ENCODE data around the gene CLCN6. TPM values are rescaled to one million over a fixed set of nuclear protein-coding genes. Genes with fewer than 3 reads are reported as not detected.

Gene CLCN6
- total RNA-seq, 1 donor from 2014 or later: 94.3 TPM

- Mint-ChIP-seq H3K9me3 (ENCODE audit: unreplicated experiment) (peaks cover 1% of the 10 kb centered on the region), H3K27ac (ENCODE audit: unreplicated experiment) (no peak overlapping the region), H3K27me3 (ENCODE audit: unreplicated experiment) (peaks cover 5% of the 10 kb centered on the region), H3K4me1 (ENCODE audit: low read depth, unreplicated experiment) (peaks cover 15% of the 10 kb centered on the region), H3K4me3 (ENCODE audit: unreplicated experiment) (no peak overlapping the region), H3K36me3 (ENCODE audit: unreplicated experiment) (no peaks in the 10 kb centered on the region)
- DNase-seq: no peak
- TF ChIP-seq CTCF (IDR thresholded peaks at IDR 0.05; ENCODE audit: partially characterized antibody, unreplicated experiment): no peak
Measured at GRCh38 chr1:11879311-11880180, 73.6 kb downstream of the CLCN6 start.

DNA sequence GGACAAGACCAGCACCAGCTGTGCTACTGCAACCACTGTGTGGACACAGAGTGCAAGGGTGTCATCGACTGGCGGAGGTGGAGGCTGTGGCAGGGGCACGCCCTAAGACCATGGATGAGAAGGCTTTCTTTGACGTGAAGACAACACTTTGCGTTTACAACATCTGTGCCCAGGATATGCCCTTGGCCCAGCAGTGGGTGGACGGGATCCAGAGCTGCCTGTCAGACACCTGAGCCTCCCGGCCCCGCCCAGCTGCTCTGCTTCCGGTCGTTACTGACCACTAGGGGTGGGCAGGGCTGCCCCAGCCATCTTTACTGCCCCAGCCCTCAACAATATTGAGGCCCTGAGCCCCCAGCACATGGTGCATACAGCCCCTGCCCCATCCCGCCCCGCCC is 74.2 kb downstream of the CLCN6 start:
- Mint-ChIP-seq H3K27ac (ENCODE audit: unreplicated experiment) (no peak overlapping the region), H3K36me3 (ENCODE audit: unreplicated experiment) (no peaks in the 10 kb centered on the region), H3K9me3 (ENCODE audit: unreplicated experiment) (peaks cover 1% of the 10 kb centered on the region), H3K4me3 (ENCODE audit: unreplicated experiment) (no peak overlapping the region), H3K27me3 (ENCODE audit: unreplicated experiment) (peaks cover 5% of the 10 kb centered on the region), H3K4me1 (ENCODE audit: low read depth, unreplicated experiment) (peaks cover 15% of the 10 kb centered on the region)
- TF ChIP-seq CTCF (IDR thresholded peaks at IDR 0.05; ENCODE audit: partially characterized antibody, unreplicated experiment): no peak
- DNase-seq: no peak

GRCh38 chr1:11880911-11881748 is 75.1 kb downstream of the CLCN6 start:
- peak overlapping the region; percentile 62 for H3K27ac Mint-ChIP-seq (ENCODE audit: unreplicated experiment)
- H3K9me3 Mint-ChIP-seq (ENCODE audit: unreplicated experiment): peaks cover 1% of the 10 kb centered on the region
- H3K36me3 Mint-ChIP-seq (ENCODE audit: unreplicated experiment): no peaks in the 10 kb centered on the region
- TF ChIP-seq CTCF (IDR thresholded peaks at IDR 0.05; ENCODE audit: partially characterized antibody, unreplicated experiment): no peak
- peaks cover 20% of the 10 kb centered on the region for H3K4me1 Mint-ChIP-seq (ENCODE audit: low read depth, unreplicated experiment)
- H3K27me3 Mint-ChIP-seq (ENCODE audit: unreplicated experiment): peaks cover 5% of the 10 kb centered on the region
- H3K4me3 Mint-ChIP-seq (ENCODE audit: unreplicated experiment): no peak overlapping the region
- DNase-seq: peak; percentile 39

DNA sequence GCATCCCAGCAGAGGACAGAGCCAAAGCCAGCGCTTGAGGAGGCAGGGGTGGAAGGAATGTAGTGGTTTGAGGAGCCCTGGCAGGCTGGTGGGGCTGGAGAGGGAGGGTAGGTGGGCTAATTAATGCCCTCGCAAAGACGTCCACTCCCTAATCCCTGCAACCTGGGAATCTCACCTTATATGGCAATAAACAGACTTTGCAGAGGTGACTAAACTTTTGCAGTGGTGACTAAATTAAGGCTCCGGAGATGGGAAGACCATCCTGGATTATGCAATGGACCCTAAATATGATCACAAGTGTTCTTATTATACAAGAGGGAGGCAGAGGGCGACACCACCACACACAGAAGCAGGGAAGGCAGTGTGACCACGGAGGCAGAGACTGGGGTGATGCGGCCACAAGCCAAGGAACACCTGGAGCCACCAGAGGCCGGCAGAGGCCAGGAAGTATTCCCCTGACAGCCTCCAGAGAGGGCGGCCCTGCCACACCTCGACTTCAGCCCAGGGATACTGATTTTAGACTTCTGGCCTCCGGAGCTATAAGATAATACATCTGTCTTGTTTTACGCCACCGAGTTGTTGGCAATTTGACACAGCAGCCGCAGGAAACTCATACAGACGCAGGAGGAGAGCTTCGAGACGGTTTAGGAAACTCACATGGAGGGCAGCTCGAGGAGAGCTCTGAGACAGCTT is 75.9 kb downstream of the CLCN6 start:
- no peak overlapping the region for H3K27ac Mint-ChIP-seq (ENCODE audit: unreplicated experiment)
- peaks cover 5% of the 10 kb centered on the region for H3K27me3 Mint-ChIP-seq (ENCODE audit: unreplicated experiment)
- no peak for TF ChIP-seq CTCF (IDR thresholded peaks at IDR 0.05; ENCODE audit: partially characterized antibody, unreplicated experiment)
- no peaks in the 10 kb centered on the region for H3K9me3 Mint-ChIP-seq (ENCODE audit: unreplicated experiment)
- H3K4me1 Mint-ChIP-seq (ENCODE audit: low read depth, unreplicated experiment): peaks cover 23% of the 10 kb centered on the region
- no peaks in the 10 kb centered on the region for H3K36me3 Mint-ChIP-seq (ENCODE audit: unreplicated experiment)
- DNase-seq: no peak
- H3K4me3 Mint-ChIP-seq (ENCODE audit: unreplicated experiment): peak overlapping the region; percentile 55
